WTC11 (cell line): ENCODE results near the gene FOXD4.
"Not testable (repeated sequence)": the region's sequence is repeated elsewhere in the genome, so short reads cannot be mapped to it uniquely, and the experiment has no call there.

Source experiments
- JUN ChIP-seq: sonication (generic); formaldehyde crosslinking; IDR thresholded peaks from 2 replicates; pipeline ENCODE4 v1.8.0; 2023; ENCODE audit warnings: mild to moderate bottlenecking, missing genetic modification reagents
- SP1 ChIP-seq: sonication (generic); formaldehyde crosslinking; conservative IDR thresholded peaks from 2 replicates; pipeline ENCODE4 v1.8.1; 2022; ENCODE audit warnings: missing genetic modification reagents
- ZNF263 ChIP-seq: sonication (generic); formaldehyde crosslinking; IDR thresholded peaks from 2 replicates; pipeline ENCODE4 v1.8.1; 2022; ENCODE audit warnings: low read depth, mild to moderate bottlenecking, moderate library complexity, missing genetic modification reagents
- TF ChIP-seq, protein P1 (sequence below): sonication (generic); formaldehyde crosslinking; IDR thresholded peaks from 2 replicates; pipeline ENCODE4 v1.8.1; 2023; ENCODE audit warnings: mild to moderate bottlenecking, missing genetic modification reagents, moderate library complexity
- TF ChIP-seq, protein P2 (sequence below): fragments of 200-600 bp; IDR thresholded peaks from 2 replicates; pipeline ENCODE4 v1.8.0; 2022; ENCODE audit warnings: antibody characterized with exemption
- TF ChIP-seq, protein P3 (sequence below): sonication (generic); formaldehyde crosslinking; conservative IDR thresholded peaks from 2 replicates; pipeline ENCODE4 v1.8.1; 2023; ENCODE audit warnings: mild to moderate bottlenecking, low read depth, missing genetic modification reagents, moderate library complexity
- TF ChIP-seq, protein P4 (sequence below): sonication (generic); formaldehyde crosslinking; IDR thresholded peaks from 2 replicates; pipeline ENCODE4 v1.8.0; 2022; ENCODE audit warnings: mild to moderate bottlenecking, missing genetic modification reagents
- TF ChIP-seq, protein P5 (sequence below): sonication (generic); formaldehyde crosslinking; IDR thresholded peaks from 2 replicates; pipeline ENCODE4 v1.8.1; 2022; ENCODE audit warnings: low read depth, mild to moderate bottlenecking, moderate library complexity, missing genetic modification reagents, borderline replicate concordance

DNA sequence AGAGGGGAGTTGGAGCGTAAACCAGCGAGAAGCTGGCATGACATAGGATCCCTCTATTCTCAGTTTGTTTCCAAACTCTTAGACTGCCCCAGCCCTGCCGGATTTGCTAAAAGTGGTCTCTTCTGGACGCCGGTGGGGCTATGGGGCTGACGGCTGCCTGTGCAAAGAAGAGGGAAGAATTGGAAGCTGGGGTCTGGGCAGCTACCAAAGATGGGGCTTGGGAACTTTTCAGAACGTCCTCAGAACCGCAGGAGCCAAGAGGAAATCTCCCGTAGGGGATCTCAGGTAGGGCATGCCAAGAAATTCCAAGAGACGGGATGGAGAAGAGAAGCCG, 3.1 kb downstream of the FOXD4 start:
- TF ChIP-seq, protein P1, sequence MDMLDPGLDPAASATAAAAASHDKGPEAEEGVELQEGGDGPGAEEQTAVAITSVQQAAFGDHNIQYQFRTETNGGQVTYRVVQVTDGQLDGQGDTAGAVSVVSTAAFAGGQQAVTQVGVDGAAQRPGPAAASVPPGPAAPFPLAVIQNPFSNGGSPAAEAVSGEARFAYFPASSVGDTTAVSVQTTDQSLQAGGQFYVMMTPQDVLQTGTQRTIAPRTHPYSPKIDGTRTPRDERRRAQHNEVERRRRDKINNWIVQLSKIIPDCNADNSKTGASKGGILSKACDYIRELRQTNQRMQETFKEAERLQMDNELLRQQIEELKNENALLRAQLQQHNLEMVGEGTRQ, result not testable (repeated sequence)
- TF ChIP-seq, protein P2, sequence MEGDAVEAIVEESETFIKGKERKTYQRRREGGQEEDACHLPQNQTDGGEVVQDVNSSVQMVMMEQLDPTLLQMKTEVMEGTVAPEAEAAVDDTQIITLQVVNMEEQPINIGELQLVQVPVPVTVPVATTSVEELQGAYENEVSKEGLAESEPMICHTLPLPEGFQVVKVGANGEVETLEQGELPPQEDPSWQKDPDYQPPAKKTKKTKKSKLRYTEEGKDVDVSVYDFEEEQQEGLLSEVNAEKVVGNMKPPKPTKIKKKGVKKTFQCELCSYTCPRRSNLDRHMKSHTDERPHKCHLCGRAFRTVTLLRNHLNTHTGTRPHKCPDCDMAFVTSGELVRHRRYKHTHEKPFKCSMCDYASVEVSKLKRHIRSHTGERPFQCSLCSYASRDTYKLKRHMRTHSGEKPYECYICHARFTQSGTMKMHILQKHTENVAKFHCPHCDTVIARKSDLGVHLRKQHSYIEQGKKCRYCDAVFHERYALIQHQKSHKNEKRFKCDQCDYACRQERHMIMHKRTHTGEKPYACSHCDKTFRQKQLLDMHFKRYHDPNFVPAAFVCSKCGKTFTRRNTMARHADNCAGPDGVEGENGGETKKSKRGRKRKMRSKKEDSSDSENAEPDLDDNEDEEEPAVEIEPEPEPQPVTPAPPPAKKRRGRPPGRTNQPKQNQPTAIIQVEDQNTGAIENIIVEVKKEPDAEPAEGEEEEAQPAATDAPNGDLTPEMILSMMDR, result not testable (repeated sequence)
- TF ChIP-seq JUN, SP1, ZNF263 (CRISPR knock-in tag): not testable (repeated sequence)
- TF ChIP-seq, protein P3, sequence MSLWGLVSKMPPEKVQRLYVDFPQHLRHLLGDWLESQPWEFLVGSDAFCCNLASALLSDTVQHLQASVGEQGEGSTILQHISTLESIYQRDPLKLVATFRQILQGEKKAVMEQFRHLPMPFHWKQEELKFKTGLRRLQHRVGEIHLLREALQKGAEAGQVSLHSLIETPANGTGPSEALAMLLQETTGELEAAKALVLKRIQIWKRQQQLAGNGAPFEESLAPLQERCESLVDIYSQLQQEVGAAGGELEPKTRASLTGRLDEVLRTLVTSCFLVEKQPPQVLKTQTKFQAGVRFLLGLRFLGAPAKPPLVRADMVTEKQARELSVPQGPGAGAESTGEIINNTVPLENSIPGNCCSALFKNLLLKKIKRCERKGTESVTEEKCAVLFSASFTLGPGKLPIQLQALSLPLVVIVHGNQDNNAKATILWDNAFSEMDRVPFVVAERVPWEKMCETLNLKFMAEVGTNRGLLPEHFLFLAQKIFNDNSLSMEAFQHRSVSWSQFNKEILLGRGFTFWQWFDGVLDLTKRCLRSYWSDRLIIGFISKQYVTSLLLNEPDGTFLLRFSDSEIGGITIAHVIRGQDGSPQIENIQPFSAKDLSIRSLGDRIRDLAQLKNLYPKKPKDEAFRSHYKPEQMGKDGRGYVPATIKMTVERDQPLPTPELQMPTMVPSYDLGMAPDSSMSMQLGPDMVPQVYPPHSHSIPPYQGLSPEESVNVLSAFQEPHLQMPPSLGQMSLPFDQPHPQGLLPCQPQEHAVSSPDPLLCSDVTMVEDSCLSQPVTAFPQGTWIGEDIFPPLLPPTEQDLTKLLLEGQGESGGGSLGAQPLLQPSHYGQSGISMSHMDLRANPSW (CRISPR knock-in tag), result not testable (repeated sequence)
- TF ChIP-seq, protein P4, sequence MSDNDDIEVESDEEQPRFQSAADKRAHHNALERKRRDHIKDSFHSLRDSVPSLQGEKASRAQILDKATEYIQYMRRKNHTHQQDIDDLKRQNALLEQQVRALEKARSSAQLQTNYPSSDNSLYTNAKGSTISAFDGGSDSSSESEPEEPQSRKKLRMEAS (CRISPR knock-in tag), result not testable (repeated sequence)
- TF ChIP-seq, protein P5, sequence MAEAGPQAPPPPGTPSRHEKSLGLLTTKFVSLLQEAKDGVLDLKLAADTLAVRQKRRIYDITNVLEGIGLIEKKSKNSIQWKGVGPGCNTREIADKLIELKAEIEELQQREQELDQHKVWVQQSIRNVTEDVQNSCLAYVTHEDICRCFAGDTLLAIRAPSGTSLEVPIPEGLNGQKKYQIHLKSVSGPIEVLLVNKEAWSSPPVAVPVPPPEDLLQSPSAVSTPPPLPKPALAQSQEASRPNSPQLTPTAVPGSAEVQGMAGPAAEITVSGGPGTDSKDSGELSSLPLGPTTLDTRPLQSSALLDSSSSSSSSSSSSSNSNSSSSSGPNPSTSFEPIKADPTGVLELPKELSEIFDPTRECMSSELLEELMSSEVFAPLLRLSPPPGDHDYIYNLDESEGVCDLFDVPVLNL (CRISPR knock-in tag), result not testable (repeated sequence)
